ENCODE data around the gene ITGA6.

DNA sequence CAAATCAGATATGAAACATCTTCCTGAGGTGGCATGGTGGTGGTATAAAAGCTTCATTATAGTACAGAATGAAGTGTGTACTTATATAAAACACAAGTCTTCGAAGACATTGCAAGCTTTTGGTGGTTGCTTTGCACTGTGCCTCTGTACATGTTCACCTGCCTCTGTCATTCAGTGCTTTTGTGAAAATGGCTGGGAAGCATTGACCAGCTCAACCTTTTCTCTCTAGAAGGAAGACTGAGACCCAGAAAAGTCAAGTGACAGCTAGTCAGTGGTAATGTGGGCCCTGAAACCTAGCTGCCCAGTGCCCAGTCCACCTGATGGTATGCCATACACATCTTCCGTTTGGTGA is 12.1 kb downstream of the ITGA6 start:
- TF ChIP-seq LEF1 (IDR thresholded peaks at IDR 0.05; ENCODE audit: borderline replicate concordance) (no peak), FOXA1 (IDR thresholded peaks at IDR 0.05) (no peak), NFRKB (IDR thresholded peaks at IDR 0.05) (no peak), FOXM1 (IDR thresholded peaks at IDR 0.05; ENCODE audit: borderline replicate concordance) (no peak)

All from HEK293T (cell line).